ENCODE measurements around the gene KIAA0825.

Gene KIAA0825

GRCh38 chr5:94551858-94552257 is 66.5 kb downstream of the KIAA0825 start:
- no peak for DNase-seq
- POLR2A ChIA-PET = no interaction called here
- WGBS (ENCODE audit: insufficient coverage) = no CpG with 5 or more reads among the region's 1 CpG
- Histone ChIP-seq H3K4me3 (ENCODE audit: control insufficient read depth in 1 of 7, extremely low read depth in 1 of 7, insufficient read depth in 4 of 7, low read depth in 2 of 7, low read length in 6 of 7) (no peak overlapping the region), H3K4me1 (ENCODE audit: control extremely low read depth in 1 of 4, control insufficient read depth in 4 of 4, insufficient read depth in 4 of 4, low read length in 3 of 4) (peaks cover 0 to under 1% (median 0%) of the 10 kb centered on the region in 4 experiments), H3K27ac (ENCODE audit: insufficient read depth in 1 of 2, low read depth in 1 of 2, low read length in 2 of 2, poor library complexity in 1 of 2, severe bottlenecking in 2 of 2) (no peak overlapping the region), H3K9me3 (ENCODE audit: control extremely low read depth in 1 of 5, control insufficient read depth in 4 of 5, insufficient read depth in 2 of 5, low read depth in 1 of 5, low read length in 4 of 5) (peaks cover 0 to 6% (median 0%) of the 10 kb centered on the region in 5 experiments), H3K27me3 (replicated peaks in 2 of 5; ENCODE audit: control insufficient read depth in 4 of 5, insufficient read depth in 5 of 5, low read length in 4 of 5) (no peaks in the 10 kb centered on the region), H3K36me3 (ENCODE audit: control insufficient read depth in 4 of 4, insufficient read depth in 4 of 4, low read length in 3 of 4) (no peaks in the 10 kb centered on the region)
- CTCF ChIA-PET = no interaction called here

GRCh38 chr5:94545870-94546625 is 72.4 kb downstream of the KIAA0825 start:
- no peak overlapping the region for H3K27ac ChIP-seq (ENCODE audit: insufficient read depth in 1 of 2, low read depth in 1 of 2, low read length in 2 of 2, poor library complexity in 1 of 2, severe bottlenecking in 2 of 2)

DNA sequence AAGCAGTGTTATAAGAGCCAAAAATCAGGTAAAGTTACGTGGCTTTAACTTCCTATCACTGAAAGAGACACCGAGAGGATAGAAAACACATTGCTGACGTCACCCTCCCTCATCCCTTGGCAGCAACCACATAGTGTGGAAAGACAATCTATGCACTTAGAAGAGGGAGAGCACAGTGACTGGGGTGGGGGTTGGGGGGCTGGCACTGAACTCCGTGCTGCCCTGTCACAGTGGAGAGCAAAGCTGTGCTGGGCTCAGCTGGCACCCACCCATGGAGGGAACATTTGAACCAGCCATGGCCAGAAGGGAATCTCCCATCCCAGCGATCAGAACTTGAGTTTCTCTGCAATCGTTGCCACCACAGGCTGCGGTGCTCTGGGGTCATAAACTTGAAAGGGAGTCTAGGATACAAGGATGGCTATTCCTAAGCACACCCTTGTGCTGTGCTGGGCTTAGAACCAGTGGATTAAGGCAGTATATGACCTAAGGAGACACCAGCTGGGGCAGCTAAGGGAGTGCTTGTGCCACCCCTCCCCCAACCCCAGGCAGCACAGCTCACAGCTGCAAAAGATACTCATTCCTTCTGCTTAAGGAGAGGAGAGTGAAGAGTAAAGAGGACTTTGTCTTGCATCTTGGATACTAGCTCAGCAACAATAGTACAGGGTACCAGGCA is 73.4 kb downstream of the KIAA0825 start:
- H3K36me3 ChIP-seq (ENCODE audit: control insufficient read depth in 4 of 4, insufficient read depth in 4 of 4, low read length in 3 of 4) = no peaks in the 10 kb centered on the region
- 75% methylated on average over 5 of the region's 7 CpGs for whole genome bisulfite sequencing (ENCODE audit: insufficient coverage)
- H3K9me3 ChIP-seq (ENCODE audit: control extremely low read depth in 1 of 5, control insufficient read depth in 4 of 5, insufficient read depth in 2 of 5, low read depth in 1 of 5, low read length in 4 of 5) = peaks cover 2 to 16% (median 7%) of the 10 kb centered on the region in 5 experiments
- H3K4me1 ChIP-seq (ENCODE audit: control extremely low read depth in 1 of 4, control insufficient read depth in 4 of 4, insufficient read depth in 4 of 4, low read length in 3 of 4) = peaks cover 1 to 32% (median 28%) of the 10 kb centered on the region in 4 experiments
- peak overlapping the region in 1 of 2 experiments; percentile 21 for H3K27ac ChIP-seq (ENCODE audit: insufficient read depth in 1 of 2, low read depth in 1 of 2, low read length in 2 of 2, poor library complexity in 1 of 2, severe bottlenecking in 2 of 2)
- ChIA-PET POLR2A (no interaction called here), CTCF (no interaction called here)
- DNase-seq = peak in 2 of 3 donors; percentile 41 to 48
- no peak overlapping the region for H3K4me3 ChIP-seq (ENCODE audit: control insufficient read depth in 1 of 7, extremely low read depth in 1 of 7, insufficient read depth in 4 of 7, low read depth in 2 of 7, low read length in 6 of 7)
- no peaks in the 10 kb centered on the region for H3K27me3 ChIP-seq (replicated peaks in 2 of 5; ENCODE audit: control insufficient read depth in 4 of 5, insufficient read depth in 5 of 5, low read length in 4 of 5)

More at GRCh38 chr5:94545870-94546625, 72.4 kb downstream of the KIAA0825 start:
- DNase-seq = peak; percentile 45 to 90 (median 89)
- H3K4me3 ChIP-seq (ENCODE audit: control insufficient read depth in 1 of 7, extremely low read depth in 1 of 7, insufficient read depth in 4 of 7, low read depth in 2 of 7, low read length in 6 of 7) = peak overlapping the region in 2 of 7 experiments; percentile 26 to 31
- WGBS (ENCODE audit: insufficient coverage) = 35% methylated on average over 3 of the region's 4 CpGs
- H3K27me3 ChIP-seq (replicated peaks in 2 of 5; ENCODE audit: control insufficient read depth in 4 of 5, insufficient read depth in 5 of 5, low read length in 4 of 5) = no peaks in the 10 kb centered on the region
- peaks cover 1 to 32% (median 28%) of the 10 kb centered on the region in 4 experiments for H3K4me1 ChIP-seq (ENCODE audit: control extremely low read depth in 1 of 4, control insufficient read depth in 4 of 4, insufficient read depth in 4 of 4, low read length in 3 of 4)
- no peaks in the 10 kb centered on the region for H3K36me3 ChIP-seq (ENCODE audit: control insufficient read depth in 4 of 4, insufficient read depth in 4 of 4, low read length in 3 of 4)
- ChIA-PET POLR2A (no interaction called here), CTCF (no interaction called here)
- H3K9me3 ChIP-seq (ENCODE audit: control extremely low read depth in 1 of 5, control insufficient read depth in 4 of 5, insufficient read depth in 2 of 5, low read depth in 1 of 5, low read length in 4 of 5) = peaks cover 0 to 14% (median 2%) of the 10 kb centered on the region in 5 experiments

DNA sequence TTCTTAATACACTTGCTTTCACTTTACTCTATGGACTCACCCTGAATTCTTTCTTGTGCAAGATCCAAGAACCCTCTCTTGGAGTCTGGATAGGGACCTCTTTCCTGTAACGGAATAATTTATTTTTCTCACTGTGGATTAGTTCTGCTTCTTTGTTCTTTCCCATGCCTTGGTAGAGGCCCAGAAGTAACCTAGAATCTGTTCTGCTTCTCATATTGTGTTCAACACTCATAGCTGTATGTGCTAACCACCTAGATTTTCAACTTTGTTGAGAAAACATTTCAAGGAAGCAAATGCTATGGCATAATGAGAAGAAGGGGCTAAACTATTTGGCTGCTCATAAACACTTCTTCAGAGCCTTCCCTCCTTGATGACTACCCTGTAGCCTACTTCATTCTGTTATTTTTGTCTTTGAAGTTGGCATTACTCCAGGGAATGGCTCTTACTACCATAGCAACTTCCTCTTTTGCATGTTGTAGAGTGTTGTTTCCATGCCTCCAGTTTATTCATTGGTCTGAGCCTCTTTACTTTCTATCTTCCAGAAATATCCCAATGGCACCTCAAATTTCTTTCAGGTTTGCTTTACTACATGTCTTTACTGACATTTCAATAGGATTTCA is 74.3 kb downstream of the KIAA0825 start:
- DNase-seq = peak; percentile 71 to 95 (median 95)
- Histone ChIP-seq H3K4me3 (ENCODE audit: control insufficient read depth in 1 of 7, extremely low read depth in 1 of 7, insufficient read depth in 4 of 7, low read depth in 2 of 7, low read length in 6 of 7) (peak overlapping the region in 1 of 7 experiments; percentile 42), H3K27me3 (replicated peaks in 2 of 5; ENCODE audit: control insufficient read depth in 4 of 5, insufficient read depth in 5 of 5, low read length in 4 of 5) (no peaks in the 10 kb centered on the region), H3K27ac (ENCODE audit: insufficient read depth in 1 of 2, low read depth in 1 of 2, low read length in 2 of 2, poor library complexity in 1 of 2, severe bottlenecking in 2 of 2) (peak overlapping the region in 1 of 2 experiments; percentile 21), H3K9me3 (ENCODE audit: control extremely low read depth in 1 of 5, control insufficient read depth in 4 of 5, insufficient read depth in 2 of 5, low read depth in 1 of 5, low read length in 4 of 5) (peaks cover 3 to 21% (median 7%) of the 10 kb centered on the region in 5 experiments), H3K36me3 (ENCODE audit: control insufficient read depth in 4 of 4, insufficient read depth in 4 of 4, low read length in 3 of 4) (no peaks in the 10 kb centered on the region), H3K4me1 (ENCODE audit: control extremely low read depth in 1 of 4, control insufficient read depth in 4 of 4, insufficient read depth in 4 of 4, low read length in 3 of 4) (peaks cover 1 to 32% (median 28%) of the 10 kb centered on the region in 4 experiments)
- WGBS (ENCODE audit: insufficient coverage) = 67% methylated on average over 1 of the region's 1 CpG
- CTCF ChIA-PET = no interaction called here
- POLR2A ChIA-PET = no interaction called here

GRCh38 chr5:94540856-94541494 is 77.4 kb downstream of the KIAA0825 start:
- ChIA-PET CTCF (no interaction called here), POLR2A (no interaction called here)
- peaks cover 0 to 23% (median 19%) of the 10 kb centered on the region in 4 experiments for H3K4me1 ChIP-seq (ENCODE audit: control extremely low read depth in 1 of 4, control insufficient read depth in 4 of 4, insufficient read depth in 4 of 4, low read length in 3 of 4)
- peak in 1 of 3 donors; percentile 13 for DNase-seq
- no peak overlapping the region for H3K4me3 ChIP-seq (ENCODE audit: control insufficient read depth in 1 of 7, extremely low read depth in 1 of 7, insufficient read depth in 4 of 7, low read depth in 2 of 7, low read length in 6 of 7)
- H3K36me3 ChIP-seq (ENCODE audit: control insufficient read depth in 4 of 4, insufficient read depth in 4 of 4, low read length in 3 of 4) = no peaks in the 10 kb centered on the region
- WGBS (ENCODE audit: insufficient coverage) = 100% methylated on average over 3 of the region's 6 CpGs
- H3K27me3 ChIP-seq (replicated peaks in 2 of 5; ENCODE audit: control insufficient read depth in 4 of 5, insufficient read depth in 5 of 5, low read length in 4 of 5) = no peaks in the 10 kb centered on the region
- no peak overlapping the region for H3K27ac ChIP-seq (ENCODE audit: insufficient read depth in 1 of 2, low read depth in 1 of 2, low read length in 2 of 2, poor library complexity in 1 of 2, severe bottlenecking in 2 of 2)
- H3K9me3 ChIP-seq (ENCODE audit: control extremely low read depth in 1 of 5, control insufficient read depth in 4 of 5, insufficient read depth in 2 of 5, low read depth in 1 of 5, low read length in 4 of 5) = peaks cover 3 to 21% (median 7%) of the 10 kb centered on the region in 5 experiments

GRCh38 chr5:94538260-94538659 is 80.1 kb downstream of the KIAA0825 start:
- Histone ChIP-seq H3K36me3 (ENCODE audit: control insufficient read depth in 4 of 4, insufficient read depth in 4 of 4, low read length in 3 of 4) (no peaks in the 10 kb centered on the region), H3K27ac (ENCODE audit: insufficient read depth in 1 of 2, low read depth in 1 of 2, low read length in 2 of 2, poor library complexity in 1 of 2, severe bottlenecking in 2 of 2) (no peak overlapping the region), H3K27me3 (replicated peaks in 2 of 5; ENCODE audit: control insufficient read depth in 4 of 5, insufficient read depth in 5 of 5, low read length in 4 of 5) (no peaks in the 10 kb centered on the region), H3K9me3 (ENCODE audit: control extremely low read depth in 1 of 5, control insufficient read depth in 4 of 5, insufficient read depth in 2 of 5, low read depth in 1 of 5, low read length in 4 of 5) (peaks cover 3 to 21% (median 7%) of the 10 kb centered on the region in 5 experiments), H3K4me3 (ENCODE audit: control insufficient read depth in 1 of 7, extremely low read depth in 1 of 7, insufficient read depth in 4 of 7, low read depth in 2 of 7, low read length in 6 of 7) (no peak overlapping the region), H3K4me1 (ENCODE audit: control extremely low read depth in 1 of 4, control insufficient read depth in 4 of 4, insufficient read depth in 4 of 4, low read length in 3 of 4) (no peaks in the 10 kb centered on the region)
- WGBS (ENCODE audit: insufficient coverage) = 100% methylated on average over 1 of the region's 3 CpGs
- DNase-seq = no peak
- ChIA-PET POLR2A (interaction anchor here (0.5 kb wide), 1 partner anchor 253 kb away, joined by 3 read pairs; no protein-coding TSS in a partner anchor), CTCF (interaction anchor here (1.3 kb wide), 1 partner anchor 13 kb away, joined by 4 read pairs; no protein-coding TSS in a partner anchor)
